Measurements from ENCODE around the gene NINL.
"Not testable (repeated sequence)": the region's sequence is repeated elsewhere in the genome, so short reads cannot be mapped to it uniquely, and the experiment has no call there.

Gene NINL

DNA sequence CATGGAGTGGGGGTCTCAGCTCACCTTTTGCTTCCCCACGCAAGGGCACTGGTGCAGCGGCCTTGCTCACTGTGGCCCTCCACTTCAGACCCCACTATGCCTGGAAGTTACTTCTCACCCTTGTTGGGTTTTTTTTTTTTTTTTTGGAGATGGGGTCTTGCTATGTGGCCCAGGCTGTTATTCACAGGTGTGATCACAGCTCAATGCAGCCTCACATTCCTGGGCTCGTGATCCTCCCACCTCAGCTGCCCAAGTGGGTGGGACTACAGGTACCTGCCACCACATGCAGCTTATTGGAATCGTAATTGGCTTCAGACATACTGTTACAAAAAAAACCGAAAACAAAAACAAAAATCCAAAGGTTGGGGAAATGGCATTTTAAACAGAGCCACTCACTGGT lies 32.4 kb downstream of the NINL start:
- no peak for TF ChIP-seq CTCF (IDR thresholded peaks at IDR 0.05; ENCODE audit: control insufficient read depth, extremely low read depth, insufficient read depth)
- no peak for DNase-seq (ENCODE audit: low read depth)
- H3K4me3 ChIP-seq (ENCODE audit: low read depth, low read length), result no peak overlapping the region

GRCh38 chr20:25551413-25552215 lies 33.7 kb downstream of the NINL start:
- no peak for DNase-seq (ENCODE audit: low read depth)
- TF ChIP-seq CTCF (IDR thresholded peaks at IDR 0.05; ENCODE audit: control insufficient read depth, extremely low read depth, insufficient read depth), result no peak
- H3K4me3 ChIP-seq (ENCODE audit: low read depth, low read length), result no peak overlapping the region

DNA sequence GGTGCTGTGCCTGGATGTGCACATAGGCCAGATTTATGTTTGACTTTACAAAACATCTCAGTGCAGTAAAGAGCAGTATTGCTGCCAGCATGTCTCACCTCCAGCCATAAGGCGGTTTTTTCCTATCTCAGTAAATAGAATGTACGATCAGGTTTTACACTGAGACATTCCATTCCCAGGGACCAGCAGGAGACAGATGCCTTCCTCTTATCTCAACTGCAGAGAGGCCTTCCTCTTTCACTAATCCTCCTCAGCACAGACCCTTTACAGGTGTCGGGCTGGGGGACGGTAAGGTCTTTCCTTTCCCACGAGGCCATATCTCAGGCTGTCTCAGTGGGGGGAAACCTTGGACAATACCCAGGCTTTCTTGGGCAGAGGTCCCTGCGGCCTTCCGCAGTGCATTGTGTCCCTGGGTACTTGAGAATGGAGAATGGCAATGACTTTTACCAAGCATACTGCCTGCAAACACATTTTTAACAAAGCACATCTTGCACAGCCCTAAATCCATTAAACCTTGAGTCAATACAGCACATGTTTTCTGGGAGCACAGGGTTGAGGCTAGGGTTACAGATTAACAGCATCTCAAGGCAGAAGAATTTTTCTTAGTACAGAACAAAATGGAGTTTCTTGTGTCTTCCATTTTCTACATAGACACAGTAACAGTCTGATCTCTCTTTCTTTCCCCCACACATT lies 34.5 kb downstream of the NINL start:
- H3K4me3 ChIP-seq (ENCODE audit: low read depth, low read length); DNase-seq (ENCODE audit: low read depth): not testable (repeated sequence)

GRCh38 chr20:25549843-25550477 lies 35.4 kb downstream of the NINL start:
- H3K4me3 ChIP-seq (ENCODE audit: low read depth, low read length), result no peak overlapping the region
- DNase-seq (ENCODE audit: low read depth), result no peak
- no peak for TF ChIP-seq CTCF (IDR thresholded peaks at IDR 0.05; ENCODE audit: control insufficient read depth, extremely low read depth, insufficient read depth)

DNA sequence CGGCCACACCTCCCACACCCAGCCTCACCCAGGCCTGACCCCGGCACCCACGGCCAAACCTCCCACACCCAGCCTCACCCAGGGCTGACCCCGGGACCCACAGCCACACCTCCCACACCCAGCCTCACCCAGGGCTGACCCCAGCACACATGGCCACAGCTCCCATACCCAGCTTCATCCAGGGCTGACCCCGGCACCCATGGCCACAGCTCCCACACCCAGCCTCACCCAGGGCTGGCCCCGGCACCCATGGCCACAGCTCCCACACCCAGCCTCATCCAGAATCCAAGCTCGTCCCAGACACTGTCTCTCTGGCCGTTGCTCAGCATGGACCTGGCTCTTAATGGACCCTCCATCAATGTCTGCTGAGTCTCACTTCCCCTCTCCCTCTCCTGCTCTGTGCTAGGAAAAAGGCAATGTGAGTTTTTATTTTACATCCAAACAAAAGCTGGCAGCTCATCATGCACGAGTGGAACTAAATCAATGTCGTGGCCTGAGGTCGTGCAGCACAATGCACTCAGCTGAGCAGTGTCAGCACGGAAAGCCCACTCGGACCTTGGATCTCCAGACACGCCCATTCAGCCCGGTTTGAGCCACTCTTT lies 36.1 kb downstream of the NINL start:
- no peak for TF ChIP-seq CTCF (IDR thresholded peaks at IDR 0.05; ENCODE audit: control insufficient read depth, extremely low read depth, insufficient read depth)
- H3K4me3 ChIP-seq (ENCODE audit: low read depth, low read length), result no peak overlapping the region
- no peak for DNase-seq (ENCODE audit: low read depth)

- no peak for DNase-seq (ENCODE audit: low read depth)
- TF ChIP-seq CTCF (IDR thresholded peaks at IDR 0.05; ENCODE audit: control insufficient read depth, extremely low read depth, insufficient read depth), result no peak
- no peak overlapping the region for H3K4me3 ChIP-seq (ENCODE audit: low read depth, low read length)
Measured at GRCh38 chr20:25548613-25549086, 36.7 kb downstream of the NINL start.

DNA sequence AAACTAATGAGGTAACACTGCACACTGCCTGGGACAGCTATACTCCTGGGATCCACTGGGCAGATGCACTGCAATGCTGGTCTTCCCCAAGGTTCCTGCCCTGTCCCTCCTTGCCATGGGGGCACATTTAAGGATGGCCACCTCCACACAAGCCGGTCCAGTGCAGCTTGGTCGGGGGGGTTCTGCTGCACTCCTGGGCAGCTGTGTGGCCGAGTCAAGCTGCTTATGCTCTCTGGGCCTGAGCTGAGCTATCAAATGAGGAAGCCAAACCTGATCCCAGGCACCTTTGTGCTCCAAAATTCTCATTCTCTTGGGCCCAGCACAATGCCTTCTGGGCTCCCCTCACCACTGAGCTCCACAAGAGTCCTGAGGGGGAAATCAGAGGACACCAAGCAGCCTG lies 37.3 kb downstream of the NINL start:
- no peak for DNase-seq (ENCODE audit: low read depth)
- H3K4me3 ChIP-seq (ENCODE audit: low read depth, low read length), result no peak overlapping the region
- TF ChIP-seq CTCF (IDR thresholded peaks at IDR 0.05; ENCODE audit: control insufficient read depth, extremely low read depth, insufficient read depth), result no peak
